ENCODE results near the gene PLOD1. TPM values are rescaled to one million over a fixed set of nuclear protein-coding genes. Genes with fewer than 3 reads are reported as not detected.
"Not testable (repeated sequence)": the region's sequence is repeated elsewhere in the genome, so short reads cannot be mapped to it uniquely, and the experiment has no call there.

PLOD1 gene
- total and polyA plus RNA-seq, 2 donors (not counting 1 experiment from before 2014, with no cell fraction given) = 10.4 to 13.4 TPM

DNA sequence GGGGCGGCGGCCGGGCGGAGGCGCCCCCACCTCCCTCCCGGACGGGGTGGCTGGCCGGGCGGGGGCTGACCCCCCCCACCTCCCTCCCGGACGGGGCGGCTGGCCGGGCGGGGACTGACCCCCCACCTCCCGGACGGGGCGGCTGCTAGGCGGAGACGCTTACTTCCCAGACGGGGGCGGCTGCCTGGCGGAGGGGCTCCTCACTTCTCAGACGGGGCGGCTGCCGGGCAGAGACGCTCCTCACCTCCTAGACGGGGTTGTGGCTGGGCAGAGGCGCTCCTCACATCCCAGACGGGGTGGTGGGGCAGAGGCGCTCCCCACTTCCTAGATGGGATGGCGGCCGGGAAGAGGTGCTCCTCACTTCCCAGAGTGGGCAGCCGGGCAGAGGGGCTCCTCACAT lies 73.8 kb downstream of the PLOD1 start:
- H3K27me3 ChIP-seq (replicated peaks in 1 of 4; ENCODE audit: control extremely low read depth in 1 of 4, control insufficient read depth in 3 of 4, insufficient read depth in 4 of 4, low read length in 3 of 4); POLR2A ChIA-PET; CTCF ChIA-PET; H2AFZ ChIP-seq (ENCODE audit: insufficient read depth, low read depth, low read length, poor library complexity, severe bottlenecking); H4K20me1 ChIP-seq (ENCODE audit: control insufficient read depth, insufficient read depth, low read length, poor library complexity, severe bottlenecking); H3K79me2 ChIP-seq (ENCODE audit: control insufficient read depth, insufficient read depth, low read length); H3K4me1 Mint-ChIP-seq; ATAC-seq (ENCODE audit: low read depth); H3K9me3 Mint-ChIP-seq (ENCODE audit: insufficient read depth); H3K4me3 ChIP-seq (ENCODE audit: control extremely low read depth in 1 of 5, extremely low read depth in 1 of 5, insufficient read depth in 1 of 5, low read depth in 2 of 5, low read length in 4 of 5); DNase-seq; H3K9ac ChIP-seq (ENCODE audit: low read length); H3K27me3 Mint-ChIP-seq; H3K9me3 ChIP-seq (ENCODE audit: control extremely low read depth in 1 of 3, control insufficient read depth in 2 of 3, insufficient read depth in 1 of 3, low read length in 2 of 3); H3K4me1 ChIP-seq (ENCODE audit: control insufficient read depth in 2 of 2, insufficient read depth in 2 of 2, low read length in 2 of 2); H3K27ac ChIP-seq (ENCODE audit: low read length in 2 of 2); H3K4me2 ChIP-seq (replicated peaks; ENCODE audit: low read depth, low read length, poor library complexity, severe bottlenecking); H3K4me3 Mint-ChIP-seq; intact Hi-C loops (cut with micrococcal nuclease); H3K27ac Mint-ChIP-seq: not testable (repeated sequence)
- 94% methylated on average over 20 of the region's 33 CpGs for WGBS (ENCODE audit: insufficient coverage)
- H3K36me3 ChIP-seq (replicated peaks in 1 of 2; ENCODE audit: control extremely low read depth in 1 of 2, control insufficient read depth in 1 of 2, extremely low read depth in 1 of 2, insufficient read depth in 2 of 2, low read length in 1 of 2) = peaks cover 8 to 67% of the 10 kb centered on the region in 2 experiments

- 97% methylated on average over 6 of the region's 9 CpGs for WGBS (ENCODE audit: insufficient coverage)
- no peaks in the 10 kb centered on the region for H3K9me3 Mint-ChIP-seq (ENCODE audit: insufficient read depth)
- Histone ChIP-seq H3K4me1 (ENCODE audit: control insufficient read depth in 2 of 2, insufficient read depth in 2 of 2, low read length in 2 of 2) (no peaks in the 10 kb centered on the region), H3K4me2 (replicated peaks; ENCODE audit: low read depth, low read length, poor library complexity, severe bottlenecking) (no peak overlapping the region), H3K27ac (ENCODE audit: low read length in 2 of 2) (no peak overlapping the region), H3K27me3 (replicated peaks in 1 of 4; ENCODE audit: control extremely low read depth in 1 of 4, control insufficient read depth in 3 of 4, insufficient read depth in 4 of 4, low read length in 3 of 4) (no peaks in the 10 kb centered on the region), H3K79me2 (ENCODE audit: control insufficient read depth, insufficient read depth, low read length) (no peaks in the 10 kb centered on the region), H2AFZ (ENCODE audit: insufficient read depth, low read depth, low read length, poor library complexity, severe bottlenecking) (no peak overlapping the region), H3K4me3 (ENCODE audit: control extremely low read depth in 1 of 5, extremely low read depth in 1 of 5, insufficient read depth in 1 of 5, low read depth in 2 of 5, low read length in 4 of 5) (no peak overlapping the region), H4K20me1 (ENCODE audit: control insufficient read depth, insufficient read depth, low read length, poor library complexity, severe bottlenecking) (no peaks in the 10 kb centered on the region), H3K36me3 (replicated peaks in 1 of 2; ENCODE audit: control extremely low read depth in 1 of 2, control insufficient read depth in 1 of 2, extremely low read depth in 1 of 2, insufficient read depth in 2 of 2, low read length in 1 of 2) (peaks cover 6 to 57% of the 10 kb centered on the region in 2 experiments), H3K9ac (ENCODE audit: low read length) (no peak overlapping the region), H3K9me3 (ENCODE audit: control extremely low read depth in 1 of 3, control insufficient read depth in 2 of 3, insufficient read depth in 1 of 3, low read length in 2 of 3) (peaks cover 0 to 2% (median 0%) of the 10 kb centered on the region in 3 donors)
- H3K27me3 Mint-ChIP-seq = no peaks in the 10 kb centered on the region
- TF ChIP-seq EZH2 (IDR thresholded peaks at IDR 0.05; ENCODE audit: borderline replicate concordance, insufficient read depth, low read depth, low read length, poor library complexity, severe bottlenecking) = no peak
- TF ChIP-seq CTCF (IDR thresholded peaks at IDR 0.05) = no peak
- POLR2A ChIA-PET = no interaction called here
- CTCF ChIA-PET = interaction anchor here (1.1 kb wide), 1 partner anchor 216 kb away, joined by 3 read pairs; no protein-coding TSS in a partner anchor
- intact Hi-C loops (cut with micrococcal nuclease) = no loop called here
- DNase-seq (no peak), ATAC-seq (ENCODE audit: low read depth) (no peak)
- peaks cover 6% of the 10 kb centered on the region for H3K4me1 Mint-ChIP-seq
- H3K27ac Mint-ChIP-seq = no peak overlapping the region
- H3K4me3 Mint-ChIP-seq = no peak overlapping the region
These were observed 74.9 kb downstream of the PLOD1 start for GRCh38 chr1:12009318-12009947.

Measured in B cell (primary cell).